GM12892 (cell line): Measurements from ENCODE around the gene KRTAP5-2.

Experiments used
- POLR2A ChIP-seq: IDR thresholded peaks from 2 replicates; pipeline ENCODE4 v1.6.1; 2011; ENCODE audit warnings: low read depth, low read length, control low read depth
- TAF1 ChIP-seq: IDR thresholded peaks from 2 replicates; pipeline ENCODE4 v1.6.1; 2011; ENCODE audit warnings: low read depth, mild to moderate bottlenecking, control low read depth, low read length, borderline replicate concordance

- TF ChIP-seq TAF1 (no peak), POLR2A (no peak)
Measured at GRCh38 chr11:1569251-1569780, 28.8 kb downstream of the KRTAP5-2 start.
